Stimulated activated CD8-positive, alpha-beta memory T cell treated with anti-CD3 and anti-CD28 coated beads, Interleukin-7, amount 100 ng/mL, for 48 hours (primary cell): ENCODE measurements around the gene ADI1.
A peak's percentile ranks its signal among the peaks of the same experiment; 100 is the strongest.
"Not testable (repeated sequence)": the region's sequence is repeated elsewhere in the genome, so short reads cannot be mapped to it uniquely, and the experiment has no call there.

Source experiments
- DNase-seq, 2 donors: peaks; one replicate each; pipeline ENCODE4 v3.0.0-alpha.2; 2020; ENCODE audit warnings: low read depth in 1 of 2; ENCODE audit errors: extremely low read depth in 1 of 2

ADI1 gene

GRCh38 chr2:3529316-3530025 is 10.1 kb upstream of the ADI1 start:
- no peak for DNase-seq

GRCh38 chr2:3527886-3528785 is 8.8 kb upstream of the ADI1 start:
- DNase-seq: no peak

- no peak for DNase-seq
These were observed 7.5 kb upstream of the ADI1 start for GRCh38 chr2:3526871-3527270.

GRCh38 chr2:3523551-3524041 is 4.3 kb upstream of the ADI1 start:
- DNase-seq: no peak

GRCh38 chr2:3522961-3523421 is 3.7 kb upstream of the ADI1 start:
- no peak for DNase-seq

GRCh38 chr2:3520591-3520990 is 1.3 kb upstream of the ADI1 start:
- DNase-seq: no peak

- DNase-seq: peak; percentile 97 to 99
These were observed 656 bp downstream of the ADI1 start for GRCh38 chr2:3518496-3519254.

GRCh38 chr2:3517948-3518495 is 1.3 kb downstream of the ADI1 start:
- no peak for DNase-seq

GRCh38 chr2:3516831-3517230 is 2.5 kb downstream of the ADI1 start:
- no peak for DNase-seq

- not testable (repeated sequence) for DNase-seq
These were observed 3.9 kb downstream of the ADI1 start for GRCh38 chr2:3515438-3515837.

GRCh38 chr2:3513026-3513810 is 6.1 kb downstream of the ADI1 start:
- no peak for DNase-seq

- no peak for DNase-seq
These were observed 7.2 kb downstream of the ADI1 start for GRCh38 chr2:3512086-3512485.

GRCh38 chr2:3505771-3506170 is 13.6 kb downstream of the ADI1 start:
- no peak for DNase-seq

- no peak for DNase-seq
These were observed 14.6 kb downstream of the ADI1 start for GRCh38 chr2:3504741-3505140.

GRCh38 chr2:3503483-3503882 is 15.8 kb downstream of the ADI1 start:
- no peak for DNase-seq

- no peak for DNase-seq
These were observed 16.3 kb downstream of the ADI1 start for GRCh38 chr2:3503046-3503445.

- no peak for DNase-seq
These were observed 18.9 kb downstream of the ADI1 start for GRCh38 chr2:3500326-3500899.

- no peak for DNase-seq
These were observed 20.4 kb downstream of the ADI1 start for GRCh38 chr2:3498783-3499394.

GRCh38 chr2:3496708-3497080 is 22.6 kb downstream of the ADI1 start:
- DNase-seq: not testable (repeated sequence)
